GM18498 (cell line): ENCODE measurements around the gene SRPK2.
"Not testable (repeated sequence)": the region's sequence is repeated elsewhere in the genome, so short reads cannot be mapped to it uniquely, and the experiment has no call there.

Source experiments
- ATAC-seq: cut with Tn5 transposase; IDR thresholded peaks from one replicate; pipeline ENCODE4 v1.9.1; 2021; ENCODE audit warnings: mild to moderate bottlenecking, moderate library complexity; ENCODE audit not compliant: unreplicated experiment

The SRPK2 gene

GRCh38 chr7:105268511-105269392 is 120.0 kb downstream of the SRPK2 start:
- ATAC-seq: peak; percentile 73

GRCh38 chr7:105268056-105268455 is 120.7 kb downstream of the SRPK2 start:
- ATAC-seq: no peak

- no peak for ATAC-seq
These were observed 121.5 kb downstream of the SRPK2 start for GRCh38 chr7:105267244-105267643.

GRCh38 chr7:105264707-105265106 is 124.0 kb downstream of the SRPK2 start:
- ATAC-seq: no peak

- no peak for ATAC-seq
These were observed 127.0 kb downstream of the SRPK2 start for GRCh38 chr7:105261689-105262088.

GRCh38 chr7:105260201-105260871 is 128.4 kb downstream of the SRPK2 start:
- ATAC-seq: not testable (repeated sequence)

- ATAC-seq: not testable (repeated sequence)
These were observed 129.8 kb downstream of the SRPK2 start for GRCh38 chr7:105258919-105259318.

GRCh38 chr7:105257338-105257737 is 131.4 kb downstream of the SRPK2 start:
- no peak for ATAC-seq

GRCh38 chr7:105256761-105257231 is 131.9 kb downstream of the SRPK2 start:
- no peak for ATAC-seq

GRCh38 chr7:105250706-105251105 is 138.0 kb downstream of the SRPK2 start:
- ATAC-seq: no peak

- no peak for ATAC-seq
These were observed 138.5 kb downstream of the SRPK2 start for GRCh38 chr7:105250239-105250638.

GRCh38 chr7:105249216-105249615 is 139.5 kb downstream of the SRPK2 start:
- ATAC-seq: no peak

- no peak for ATAC-seq
These were observed 142.0 kb downstream of the SRPK2 start for GRCh38 chr7:105246679-105247078.

GRCh38 chr7:105246256-105246655 is 142.5 kb downstream of the SRPK2 start:
- no peak for ATAC-seq

GRCh38 chr7:105245398-105246114 is 143.2 kb downstream of the SRPK2 start:
- ATAC-seq: no peak

GRCh38 chr7:105244594-105244993 is 144.1 kb downstream of the SRPK2 start:
- no peak for ATAC-seq

- no peak for ATAC-seq
These were observed 147.5 kb downstream of the SRPK2 start for GRCh38 chr7:105241198-105241597.

GRCh38 chr7:105238198-105238765 is 150.4 kb downstream of the SRPK2 start:
- ATAC-seq: no peak

- ATAC-seq: no peak
These were observed 153.8 kb downstream of the SRPK2 start for GRCh38 chr7:105234886-105235285.

- not testable (repeated sequence) for ATAC-seq
These were observed 155.9 kb downstream of the SRPK2 start for GRCh38 chr7:105232829-105233291.

- ATAC-seq: no peak
These were observed 158.2 kb downstream of the SRPK2 start for GRCh38 chr7:105230486-105230885.
